HEK293 (cell line): Measurements from ENCODE around the gene CDK6.

ENCODE experiments used
- CTCF ChIA-PET: fragments of 350-600 bp; formaldehyde crosslinking; extraction: SDS; loops from one replicate; lab custom pipeline; 2021; ENCODE audit warnings: antibody characterized with exemption; lab: Yijun Ruan, JAX
- POLR2A ChIA-PET: fragments of 300-600 bp; formaldehyde crosslinking; extraction: SDS; loops from one replicate; lab custom pipeline; 2020; ENCODE audit warnings: antibody characterized with exemption, inconsistent platforms; lab: Yijun Ruan, JAX
- H3K27ac ChIP-seq: fragments of 200-500 bp; sonication (Bioruptor generic); 2 replicates; pipeline ENCODE4 v1.5.1; 2014; ENCODE audit warnings: low read depth, low read length, control low read depth, inconsistent platforms; ENCODE audit errors: extremely low read depth
- H3K36me3 ChIP-seq, 2 experiments: fragments of 200-500 bp in 1 of 2; sonication (Bioruptor generic) in 1 of 2; 1 replicate in 1 of 2; 2 replicates in 1 of 2; pipeline ENCODE4 v1.5.1; 2014 to 2017; ENCODE audit warnings: inconsistent platforms in 2 of 2, low read length in 2 of 2; ENCODE audit not compliant: control insufficient read depth in 2 of 2, insufficient read depth in 1 of 2
- H3K4me1 ChIP-seq: fragments of 200-500 bp; sonication (Bioruptor generic); 2 replicates; pipeline ENCODE4 v1.5.1; 2014; ENCODE audit warnings: mild to moderate bottlenecking, low read length, inconsistent platforms; ENCODE audit not compliant: control insufficient read depth, insufficient read depth
- H3K4me3 ChIP-seq: 2 replicates; pipeline ENCODE4 v1.5.1; 2011; ENCODE audit warnings: low read depth, mild to moderate bottlenecking, control low read depth, low read length, moderate library complexity
- H3K9me3 ChIP-seq: fragments of 200-500 bp; sonication (Bioruptor generic); 2 replicates; pipeline ENCODE4 v1.5.1; 2014; ENCODE audit warnings: low read depth, low read length, inconsistent platforms; ENCODE audit not compliant: control insufficient read depth, insufficient read depth
- BCL11A ChIP-seq: fragments of 450-650 bp; formaldehyde crosslinking; IDR thresholded peaks from 2 replicates; pipeline ENCODE4 v1.5.1; 2016; ENCODE audit warnings: low read depth, missing biosample characterization, missing genetic modification characterization
- BCL6B ChIP-seq: fragments of 450-650 bp; formaldehyde crosslinking; IDR thresholded peaks from 2 replicates; pipeline ENCODE4 v1.5.1; 2017; ENCODE audit warnings: missing biosample characterization, missing genetic modification characterization
- KLF7 ChIP-seq: fragments of 450-650 bp; formaldehyde crosslinking; IDR thresholded peaks from 2 replicates; pipeline ENCODE4 v1.5.1; 2016; ENCODE audit warnings: missing biosample characterization, missing genetic modification characterization, borderline replicate concordance
- OSR2 ChIP-seq: fragments of 450-650 bp; formaldehyde crosslinking; IDR thresholded peaks from 2 replicates; pipeline ENCODE4 v1.5.1; 2016; ENCODE audit warnings: missing biosample characterization, missing genetic modification characterization
- WT1 ChIP-seq: fragments of 450-650 bp; formaldehyde crosslinking; IDR thresholded peaks from 2 replicates; pipeline ENCODE4 v1.5.1; 2016; ENCODE audit warnings: missing biosample characterization, missing genetic modification characterization
- ZBTB7A ChIP-seq: fragments of 450-650 bp; formaldehyde crosslinking; IDR thresholded peaks from 2 replicates; pipeline ENCODE4 v1.5.1; 2016; ENCODE audit warnings: low read depth, missing biosample characterization, missing genetic modification characterization
- ZNF10 ChIP-seq: fragments of 450-650 bp; formaldehyde crosslinking; IDR thresholded peaks from 2 replicates; pipeline ENCODE4 v1.5.1; 2017; ENCODE audit warnings: missing biosample characterization, missing genetic modification characterization
- ZNF132 ChIP-seq: fragments of 450-650 bp; formaldehyde crosslinking; IDR thresholded peaks from 2 replicates; pipeline ENCODE4 v1.5.1; 2017; ENCODE audit warnings: missing biosample characterization, missing genetic modification characterization, borderline replicate concordance
- ZNF138 ChIP-seq: fragments of 450-650 bp; formaldehyde crosslinking; IDR thresholded peaks from 2 replicates; pipeline ENCODE4 v1.5.1; 2016; ENCODE audit warnings: missing biosample characterization, missing genetic modification characterization, borderline replicate concordance
- ZNF202 ChIP-seq: fragments of 450-650 bp; formaldehyde crosslinking; IDR thresholded peaks from 2 replicates; pipeline ENCODE4 v1.5.1; 2016; ENCODE audit warnings: missing biosample characterization, missing genetic modification characterization, borderline replicate concordance
- ZNF292 ChIP-seq: fragments of 450-650 bp; formaldehyde crosslinking; IDR thresholded peaks from 2 replicates; pipeline ENCODE4 v1.5.1; 2016; ENCODE audit warnings: low read depth, missing biosample characterization, missing genetic modification characterization, borderline replicate concordance
- ZNF404 ChIP-seq: fragments of 450-650 bp; formaldehyde crosslinking; IDR thresholded peaks from 2 replicates; pipeline ENCODE4 v1.5.1; 2017; ENCODE audit warnings: missing biosample characterization, missing genetic modification characterization
- ZNF530 ChIP-seq: fragments of 450-650 bp; formaldehyde crosslinking; IDR thresholded peaks from 2 replicates; pipeline ENCODE4 v1.5.1; 2016; ENCODE audit warnings: low read depth, missing biosample characterization, missing genetic modification characterization
- ZNF654 ChIP-seq: fragments of 450-650 bp; formaldehyde crosslinking; IDR thresholded peaks from 2 replicates; pipeline ENCODE4 v1.5.1; 2016; ENCODE audit warnings: low read depth, missing biosample characterization, missing genetic modification characterization
- ZNF660 ChIP-seq: fragments of 450-650 bp; IDR thresholded peaks from 2 replicates; pipeline ENCODE4 v1.5.1; 2018; ENCODE audit warnings: missing biosample characterization, mild to moderate bottlenecking, missing genetic modification characterization
- ZNF785 ChIP-seq: fragments of 450-650 bp; formaldehyde crosslinking; IDR thresholded peaks from 2 replicates; pipeline ENCODE4 v1.5.1; 2016; ENCODE audit warnings: missing biosample characterization, missing genetic modification characterization
- ZNF791 ChIP-seq: fragments of 450-650 bp; formaldehyde crosslinking; IDR thresholded peaks from 2 replicates; pipeline ENCODE4 v1.5.1; 2016; ENCODE audit warnings: missing biosample characterization, missing genetic modification characterization
- ZNF837 ChIP-seq: fragments of 450-650 bp; formaldehyde crosslinking; IDR thresholded peaks from 2 replicates; pipeline ENCODE4 v1.5.1; 2016; ENCODE audit warnings: missing biosample characterization, missing genetic modification characterization
- TF ChIP-seq, protein P1 (sequence below): fragments of 450-650 bp; formaldehyde crosslinking; IDR thresholded peaks from 2 replicates; pipeline ENCODE4 v1.5.1; 2016; ENCODE audit warnings: missing biosample characterization, missing genetic modification characterization
- TF ChIP-seq, protein P2 (sequence below): fragments of 450-650 bp; formaldehyde crosslinking; IDR thresholded peaks from 2 replicates; pipeline ENCODE4 v1.5.1; 2017; ENCODE audit warnings: missing biosample characterization, missing genetic modification characterization

Gene CDK6

GRCh38 chr7:92693519-92693918 is 142.9 kb downstream of the CDK6 start:
- Histone ChIP-seq H3K27ac (no peak overlapping the region), H3K4me1 (peaks cover 3% of the 10 kb centered on the region; the same call in 1 of the 2 replicates), H3K36me3 (no peaks in the 10 kb centered on the region), H3K4me3 (no peak overlapping the region)
- POLR2A ChIA-PET: no interaction called here
- CTCF ChIA-PET: no interaction called here
- TF ChIP-seq BCL6B (tag by site-specific recombination): no peak
- no peak for TF ChIP-seq ZNF138 (tag by site-specific recombination)
- no peak for TF ChIP-seq ZNF132 (tag by site-specific recombination)
- TF ChIP-seq, protein P1, sequence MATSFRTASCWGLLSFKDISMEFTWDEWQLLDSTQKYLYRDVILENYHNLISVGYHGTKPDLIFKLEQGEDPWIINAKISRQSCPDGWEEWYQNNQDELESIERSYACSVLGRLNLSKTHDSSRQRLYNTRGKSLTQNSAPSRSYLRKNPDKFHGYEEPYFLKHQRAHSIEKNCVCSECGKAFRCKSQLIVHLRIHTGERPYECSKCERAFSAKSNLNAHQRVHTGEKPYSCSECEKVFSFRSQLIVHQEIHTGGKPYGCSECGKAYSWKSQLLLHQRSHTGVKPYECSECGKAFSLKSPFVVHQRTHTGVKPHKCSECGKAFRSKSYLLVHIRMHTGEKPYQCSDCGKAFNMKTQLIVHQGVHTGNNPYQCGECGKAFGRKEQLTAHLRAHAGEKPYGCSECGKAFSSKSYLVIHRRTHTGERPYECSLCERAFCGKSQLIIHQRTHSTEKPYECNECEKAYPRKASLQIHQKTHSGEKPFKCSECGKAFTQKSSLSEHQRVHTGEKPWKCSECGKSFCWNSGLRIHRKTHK (tag by site-specific recombination): no peak
- TF ChIP-seq ZNF785: no peak
- no peak for TF ChIP-seq ZNF837 (tag by site-specific recombination)
- TF ChIP-seq ZNF530 (tag by site-specific recombination): no peak
- no peak for TF ChIP-seq KLF7 (tag by site-specific recombination)
- TF ChIP-seq ZNF404 (tag by site-specific recombination): no peak
- TF ChIP-seq BCL11A: no peak
- TF ChIP-seq ZNF202 (tag by site-specific recombination): no peak
- TF ChIP-seq ZNF10 (tag by site-specific recombination): no peak
- TF ChIP-seq WT1 (tag by site-specific recombination): no peak
- TF ChIP-seq ZNF292 (tag by site-specific recombination): no peak
- TF ChIP-seq OSR2 (tag by site-specific recombination): no peak
- no peak for TF ChIP-seq ZNF791 (tag by site-specific recombination)
- TF ChIP-seq, all 188 proteins: peak for 0
- H3K9me3 ChIP-seq: no peaks in the 10 kb centered on the region

- no peak overlapping the region for H3K27ac ChIP-seq
- H3K36me3 ChIP-seq: no peaks in the 10 kb centered on the region
- ChIA-PET CTCF (no interaction called here), POLR2A (no interaction called here)
- peaks cover 3% of the 10 kb centered on the region; the same call in 1 of the 2 replicates for H3K4me1 ChIP-seq
- H3K4me3 ChIP-seq: no peak overlapping the region
- TF ChIP-seq ZNF654: peak; percentile 45
- TF ChIP-seq, protein P2, sequence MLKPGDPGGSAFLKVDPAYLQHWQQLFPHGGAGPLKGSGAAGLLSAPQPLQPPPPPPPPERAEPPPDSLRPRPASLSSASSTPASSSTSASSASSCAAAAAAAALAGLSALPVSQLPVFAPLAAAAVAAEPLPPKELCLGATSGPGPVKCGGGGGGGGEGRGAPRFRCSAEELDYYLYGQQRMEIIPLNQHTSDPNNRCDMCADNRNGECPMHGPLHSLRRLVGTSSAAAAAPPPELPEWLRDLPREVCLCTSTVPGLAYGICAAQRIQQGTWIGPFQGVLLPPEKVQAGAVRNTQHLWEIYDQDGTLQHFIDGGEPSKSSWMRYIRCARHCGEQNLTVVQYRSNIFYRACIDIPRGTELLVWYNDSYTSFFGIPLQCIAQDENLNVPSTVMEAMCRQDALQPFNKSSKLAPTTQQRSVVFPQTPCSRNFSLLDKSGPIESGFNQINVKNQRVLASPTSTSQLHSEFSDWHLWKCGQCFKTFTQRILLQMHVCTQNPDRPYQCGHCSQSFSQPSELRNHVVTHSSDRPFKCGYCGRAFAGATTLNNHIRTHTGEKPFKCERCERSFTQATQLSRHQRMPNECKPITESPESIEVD: peak; percentile 12; the same call in 1 of the 2 replicates
- TF ChIP-seq ZNF660 (tag by site-specific recombination): 0 out of 2 replicates have a peak, but pooled peaks have one; percentile 36
- TF ChIP-seq ZBTB7A (tag by site-specific recombination): no peak
- TF ChIP-seq, all 188 proteins: peak for 3
- H3K9me3 ChIP-seq: no peaks in the 10 kb centered on the region
Observed at GRCh38 chr7:92691578-92691977, 144.8 kb downstream of the CDK6 start.
